Calu3 (cell line): ENCODE results near the gene PLCB3. TPM values are rescaled to one million over a fixed set of nuclear protein-coding genes. Genes with fewer than 3 reads are reported as not detected.
"Not testable (repeated sequence)": the region's sequence is repeated elsewhere in the genome, so short reads cannot be mapped to it uniquely, and the experiment has no call there.

Experiments
- BruUV-seq: library from RNA; stranded (reverse); fragments of 400-500 nt; replicated peaks from 2 replicates; lab custom pipeline; 2021; lab: Mats Ljungman, UMichigan
- CTCF ChIA-PET: fragments of 300-600 bp; sonication (Branson Sonifier 250); formaldehyde crosslinking; loops from one replicate; lab custom pipeline; 2022; ENCODE audit warnings: antibody characterized with exemption; lab: Charles Lee
- DNase-seq: peaks from one replicate; pipeline ENCODE4 v3.0.0; 2022
- H3K27ac Mint-ChIP-seq: one replicate; pipeline ENCODE4 v1.8.0; 2022; ENCODE audit warnings: mixed read lengths; ENCODE audit not compliant: unreplicated experiment
- H3K27me3 Mint-ChIP-seq: one replicate; pipeline ENCODE4 v1.8.0; 2022; ENCODE audit warnings: mixed read lengths; ENCODE audit not compliant: unreplicated experiment
- H3K36me3 Mint-ChIP-seq: one replicate; pipeline ENCODE4 v1.8.0; 2022; ENCODE audit warnings: mild to moderate bottlenecking, moderate library complexity, mixed read lengths; ENCODE audit not compliant: insufficient read depth, unreplicated experiment
- H3K4me1 Mint-ChIP-seq: one replicate; pipeline ENCODE4 v1.8.0; 2022; ENCODE audit warnings: mild to moderate bottlenecking, low read depth, mixed read lengths; ENCODE audit not compliant: unreplicated experiment
- H3K4me3 Mint-ChIP-seq: one replicate; pipeline ENCODE4 v1.8.0; 2022; ENCODE audit warnings: mild to moderate bottlenecking, low read depth, moderate library complexity, mixed read lengths; ENCODE audit not compliant: unreplicated experiment
- H3K9me3 Mint-ChIP-seq: one replicate; pipeline ENCODE4 v1.8.0; 2022; ENCODE audit warnings: low read depth, mixed read lengths; ENCODE audit not compliant: unreplicated experiment
- CTCF ChIP-seq: fragments of 200-600 bp; IDR thresholded peaks from one replicate; pipeline ENCODE4 v1.8.0; 2022; ENCODE audit warnings: antibody characterized with exemption; ENCODE audit not compliant: unreplicated experiment
- intact Hi-C: fragments of 100-400 bp; cut with micrococcal nuclease; formaldehyde crosslinking; loops from one replicate; pipeline ENCODE4 v1.10.0; 2022; ENCODE audit not compliant: unreplicated experiment
- total RNA-seq: library from RNA; stranded (reverse); gene quantifications from 2 replicates; pipeline ENCODE4 v1.2.3, GENCODE V29; 2022

PLCB3 gene
- total RNA-seq, 1 experiment from 2014 or later, result 39.5 TPM

GRCh38 chr11:64245401-64245796, 5.9 kb upstream of the PLCB3 start:
- CTCF ChIA-PET, result interaction anchor here (0.5 to 1.9 kb wide), 7 partner anchors 19 to 559 kb away, joined by 3 to 11 read pairs (median 4); partner anchors contain the start of gene TRMT112
- Mint-ChIP-seq H3K36me3 (peaks cover 95% of the 10 kb centered on the region), H3K27me3 (no peaks in the 10 kb centered on the region), H3K27ac (peak overlapping the region; percentile 82), H3K9me3 (no peaks in the 10 kb centered on the region), H3K4me3 (peak overlapping the region; percentile 96), H3K4me1 (peaks cover 30% of the 10 kb centered on the region)
- intact Hi-C loops, result loop anchor here (10.0 kb wide), 1 partner anchor 59 kb away; the partner anchor contains the start of genes CATSPERZ and ESRRA
- DNase-seq, result peak; percentile 66
- TF ChIP-seq CTCF, result no peak
- no TSS peak for BruUV-seq

- no peaks in the 10 kb centered on the region for H3K9me3 Mint-ChIP-seq
- peak overlapping the region; percentile 96 for H3K4me3 Mint-ChIP-seq
- intact Hi-C loops, result loop anchor here (10.0 kb wide), 1 partner anchor 59 kb away; the partner anchor contains the start of genes CATSPERZ and ESRRA
- H3K36me3 Mint-ChIP-seq, result peaks cover 95% of the 10 kb centered on the region
- H3K4me1 Mint-ChIP-seq, result peaks cover 28% of the 10 kb centered on the region
- peak; percentile 95 for DNase-seq
- CTCF ChIA-PET, result interaction anchor here (0.7 to 1.9 kb wide), 5 partner anchors 9 to 71 kb away, joined by 3 to 11 read pairs (median 4); partner anchors contain the start of gene TRMT112
- TF ChIP-seq CTCF, result no peak
- BruUV-seq, result TSS peak; percentile 47
- H3K27ac Mint-ChIP-seq, result peak overlapping the region; percentile 82
- no peaks in the 10 kb centered on the region for H3K27me3 Mint-ChIP-seq
Measured at GRCh38 chr11:64245797-64246620, 5.3 kb upstream of the PLCB3 start.

- H3K27me3 Mint-ChIP-seq, H3K9me3 Mint-ChIP-seq, DNase-seq, BruUV-seq: not testable (repeated sequence)
- Mint-ChIP-seq H3K4me1 (peaks cover 28% of the 10 kb centered on the region), H3K27ac (peak overlapping the region; percentile 96), H3K36me3 (peaks cover 95% of the 10 kb centered on the region), H3K4me3 (peak overlapping the region; percentile 96)
- intact Hi-C loops, result loop anchor here (10.0 kb wide), 1 partner anchor 58 kb away; the partner anchor contains the start of genes CATSPERZ and ESRRA
- CTCF ChIA-PET, result interaction anchor here (1.5 to 1.6 kb wide), 2 partner anchors 9 to 22 kb away, joined by 4 to 7 read pairs; no protein-coding TSS in a partner anchor
Measured at GRCh38 chr11:64246621-64246870, 4.8 kb upstream of the PLCB3 start.

- CTCF ChIA-PET, result interaction anchor here (0.6 to 1.5 kb wide), 2 partner anchors 10 to 39 kb away, joined by 6 to 7 read pairs; no protein-coding TSS in a partner anchor
- BruUV-seq, result no TSS peak
- intact Hi-C loops, result loop anchor here (10.0 kb wide), 1 partner anchor 58 kb away; the partner anchor contains the start of genes CATSPERZ and ESRRA
Measured at GRCh38 chr11:64246871-64247728, 4.2 kb upstream of the PLCB3 start, which contains the start of gene PPP1R14B. TSS of gene PPP1R14B (minus strand) at chr11:64246943. CDS start at chr11:64246673, 270 bp downstream.

More at GRCh38 chr11:64246871-64247728, 4.2 kb upstream of the PLCB3 start, which contains the start of gene PPP1R14B:
- Mint-ChIP-seq H3K36me3 (peaks cover 95% of the 10 kb centered on the region), H3K9me3 (no peaks in the 10 kb centered on the region), H3K4me1 (peaks cover 28% of the 10 kb centered on the region), H3K4me3 (peak within 1 kb of the TSS; percentile 96), H3K27me3 (no peaks in the 10 kb centered on the region), H3K27ac (peak within 1 kb of the TSS; percentile 96)
- no peak for TF ChIP-seq CTCF
- DNase-seq, result peak; percentile 95
